Gastrocnemius medialis (tissue), 4 donors: ENCODE data around the gene FAM216B. TPM values are rescaled to one million over a fixed set of nuclear protein-coding genes. Genes with fewer than 3 reads are reported as not detected.

Source experiments
- ATAC-seq, 2 donors: fragments of 150-250 bp; one replicate each; pipeline ENCODE4 v1.9.1; 2016
- DNase-seq, 2 donors: peaks; one replicate each; pipeline ENCODE4 v3.0.0-alpha.2; 2019
- H3K27ac ChIP-seq, 4 donors: fragments of 200-600 bp; sonication (generic); 1 replicate in 1 of 4; 2 replicates in 3 of 4; pipeline ENCODE4 v1.5.1; 2016 to 2018; ENCODE audit warnings: mild to moderate bottlenecking in 2 of 4, moderate library complexity in 1 of 4
- H3K27me3 ChIP-seq, 3 donors: fragments of 200-600 bp; sonication (generic) in 2 of 3; 1 replicate in 1 of 3; 2 replicates in 2 of 3; pipeline versions ENCODE4 v1.5.1 to v1.6.0; 2016 to 2019; ENCODE audit warnings: mild to moderate bottlenecking in 1 of 3, moderate library complexity in 1 of 3
- H3K36me3 ChIP-seq, 2 donors: fragments of 200-600 bp; sonication (generic) in 1 of 2; one replicate each; pipeline ENCODE4 v1.5.1; 2017 to 2018
- H3K4me1 ChIP-seq, 2 donors: fragments of 200-600 bp; sonication (generic) in 1 of 2; one replicate each; pipeline ENCODE4 v1.5.1; 2016 to 2017; ENCODE audit warnings: mild to moderate bottlenecking in 2 of 2
- H3K4me3 ChIP-seq, 4 donors: fragments of 200-600 bp; sonication (generic) in 3 of 4; 1 replicate in 1 of 4; 2 replicates in 3 of 4; pipeline ENCODE4 v1.5.1; 2016 to 2019; ENCODE audit warnings: mild to moderate bottlenecking in 2 of 4
- H3K9me3 ChIP-seq, 3 donors: fragments of 200-600 bp; sonication (generic) in 2 of 3; 1 replicate in 1 of 3; 2 replicates in 2 of 3; pipeline ENCODE4 v1.5.1; 2016 to 2019
- CTCF ChIP-seq, 5 experiments: fragments of 450-650 bp in 3 of 5; fragments of 200-600 bp in 2 of 5; sonication (generic) in 2 of 5; IDR thresholded peaks in 4 of 5; conservative IDR thresholded peaks in 1 of 5; 1 replicate in 4 of 5; 2 replicates in 1 of 5; pipeline ENCODE4 v1.5.1; 2016 to 2019; ENCODE audit warnings: antibody characterized with exemption in 5 of 5, mild to moderate bottlenecking in 3 of 5, moderate library complexity in 3 of 5
- POLR2A ChIP-seq, 2 donors: fragments of 450-650 bp; IDR thresholded peaks; one replicate each; pipeline ENCODE4 v1.6.1; 2017; ENCODE audit warnings: antibody characterized with exemption in 2 of 2, mild to moderate bottlenecking in 2 of 2, moderate library complexity in 2 of 2
- in situ Hi-C, 4 donors: fragments of 200-750 bp; cut with MboI; loops; one replicate each; pipeline versions ENCODE4 v1.15.0 to v1.8.0; 2017; ENCODE audit warnings: low sequenced_read_pairs in 4 of 4
- intact Hi-C: fragments of 100-400 bp; cut with DNase I; formaldehyde crosslinking; loops from one replicate; pipeline ENCODE4 v1.15.1; 2023; ENCODE audit warnings: low total_unique reads
- total RNA-seq, 4 donors: library from RNA; depleted of rRNA; stranded (reverse); fragments of >200 nt; gene quantifications; one replicate each; pipeline versions ENCODE4 v1.1.0 to v1.2.3, GENCODE V29; 2016

The FAM216B gene
- total RNA-seq, 4 donors from 2014 or later = not detected

- no peak for DNase-seq
- no peak for TF ChIP-seq CTCF (IDR thresholded peaks at IDR 0.05 in 4 of 5, conservative IDR thresholded peaks at IDR 0.05 in 1 of 5)
- no peak for TF ChIP-seq POLR2A (IDR thresholded peaks at IDR 0.05)
These were observed 39.5 kb upstream of the FAM216B start for GRCh38 chr13:42741914-42742313.

GRCh38 chr13:42745655-42746054 lies 35.7 kb upstream of the FAM216B start:
- peaks cover 0 to 2% of the 10 kb centered on the region in 2 donors for H3K4me1 ChIP-seq
- no peaks in the 10 kb centered on the region for H3K36me3 ChIP-seq
- no peak for DNase-seq
- no peaks in the 10 kb centered on the region for H3K27me3 ChIP-seq
- H3K9me3 ChIP-seq = no peaks in the 10 kb centered on the region
- TF ChIP-seq CTCF (IDR thresholded peaks at IDR 0.05 in 4 of 5, conservative IDR thresholded peaks at IDR 0.05 in 1 of 5) (no peak), POLR2A (IDR thresholded peaks at IDR 0.05) (no peak)
- no peak overlapping the region for H3K27ac ChIP-seq
- ATAC-seq = no peak
- in situ Hi-C loops (no loop called here), intact Hi-C loops (no loop called here)
- no peak overlapping the region for H3K4me3 ChIP-seq

More at GRCh38 chr13:42741914-42742313, 39.5 kb upstream of the FAM216B start:
- ATAC-seq = no peak
- intact Hi-C loops = no loop called here
- H3K4me1 ChIP-seq = no peaks in the 10 kb centered on the region
- no peaks in the 10 kb centered on the region for H3K27me3 ChIP-seq
- in situ Hi-C loops = no loop called here
- no peak overlapping the region for H3K27ac ChIP-seq
- no peak overlapping the region for H3K4me3 ChIP-seq
- no peaks in the 10 kb centered on the region for H3K36me3 ChIP-seq
- no peaks in the 10 kb centered on the region for H3K9me3 ChIP-seq

GRCh38 chr13:42746866-42747265 lies 34.5 kb upstream of the FAM216B start:
- no peaks in the 10 kb centered on the region for H3K9me3 ChIP-seq
- no peak for ATAC-seq
- TF ChIP-seq POLR2A (IDR thresholded peaks at IDR 0.05) (no peak), CTCF (IDR thresholded peaks at IDR 0.05 in 4 of 5, conservative IDR thresholded peaks at IDR 0.05 in 1 of 5) (no peak)
- in situ Hi-C loops (no loop called here), intact Hi-C loops (no loop called here)
- H3K4me3 ChIP-seq = no peak overlapping the region
- no peaks in the 10 kb centered on the region for H3K36me3 ChIP-seq
- no peak for DNase-seq
- H3K4me1 ChIP-seq = peaks cover 0 to 14% of the 10 kb centered on the region in 2 donors
- no peak overlapping the region for H3K27ac ChIP-seq
- H3K27me3 ChIP-seq = no peaks in the 10 kb centered on the region

GRCh38 chr13:42747399-42747873 lies 33.9 kb upstream of the FAM216B start:
- no peaks in the 10 kb centered on the region for H3K9me3 ChIP-seq
- H3K4me1 ChIP-seq = peaks cover 0 to 14% of the 10 kb centered on the region in 2 donors
- H3K27ac ChIP-seq = no peak overlapping the region
- H3K36me3 ChIP-seq = no peaks in the 10 kb centered on the region
- H3K4me3 ChIP-seq = no peak overlapping the region
- no peak for ATAC-seq
- no peak for DNase-seq
- TF ChIP-seq POLR2A (IDR thresholded peaks at IDR 0.05) (no peak), CTCF (IDR thresholded peaks at IDR 0.05 in 4 of 5, conservative IDR thresholded peaks at IDR 0.05 in 1 of 5) (no peak)
- no peaks in the 10 kb centered on the region for H3K27me3 ChIP-seq
- intact Hi-C loops (no loop called here), in situ Hi-C loops (no loop called here)

GRCh38 chr13:42750794-42751193 lies 30.6 kb upstream of the FAM216B start:
- TF ChIP-seq POLR2A (IDR thresholded peaks at IDR 0.05) (no peak), CTCF (IDR thresholded peaks at IDR 0.05 in 4 of 5, conservative IDR thresholded peaks at IDR 0.05 in 1 of 5) (no peak)
- Histone ChIP-seq H3K4me1 (peaks cover 0 to 14% of the 10 kb centered on the region in 2 donors), H3K9me3 (no peaks in the 10 kb centered on the region), H3K27me3 (no peaks in the 10 kb centered on the region), H3K4me3 (no peak overlapping the region), H3K36me3 (no peaks in the 10 kb centered on the region), H3K27ac (peak overlapping the region in 1 of 4 donors; percentile 24)
- ATAC-seq = no peak
- DNase-seq = no peak
- intact Hi-C loops = no loop called here
- in situ Hi-C loops = no loop called here
